Measurements from ENCODE around the gene SCCPDH.
A peak's percentile ranks its signal among the peaks of the same experiment; 100 is the strongest.

Gene SCCPDH

DNA sequence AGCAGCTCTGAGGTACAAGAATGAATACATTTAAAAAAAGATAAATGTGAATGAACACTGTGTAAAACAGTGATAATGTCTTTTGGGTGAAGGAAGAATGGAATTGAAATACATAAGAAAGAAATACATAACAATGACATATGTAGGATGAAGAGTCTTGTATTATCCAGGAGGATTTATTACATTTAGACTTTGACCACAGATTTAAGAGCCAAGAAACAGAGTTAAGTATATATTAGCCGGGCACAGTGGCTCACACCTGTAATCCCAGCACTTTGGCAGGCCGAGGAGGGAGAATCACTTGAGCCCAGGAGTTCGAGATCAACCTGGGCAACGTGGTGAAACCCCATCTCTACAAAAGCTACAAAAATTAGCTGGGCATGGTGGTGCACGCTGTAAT is 79.7 kb downstream of the SCCPDH start:
- no peaks in the 10 kb centered on the region for H3K9me2 ChIP-seq (ENCODE audit: low read depth, low read length)
- no peaks in the 10 kb centered on the region for H4K20me1 ChIP-seq (ENCODE audit: insufficient read depth, low read length)
- peaks cover 4% of the 10 kb centered on the region; the same call in 1 of the 2 replicates for H3K9me3 ChIP-seq (ENCODE audit: low read length)
- no peak overlapping the region for H3K4me3 ChIP-seq (ENCODE audit: low read depth, low read length, poor library complexity, severe bottlenecking)
- no peaks in the 10 kb centered on the region for H3F3A ChIP-seq (ENCODE audit: insufficient read depth, low read length)
- no peaks in the 10 kb centered on the region; the same call in 1 of the 2 replicates for H3K36me3 ChIP-seq (ENCODE audit: insufficient read depth, low read length)
- no peak overlapping the region for H3K27ac ChIP-seq (ENCODE audit: low read depth, low read length, poor library complexity, severe bottlenecking)
- H3K27me3 ChIP-seq (ENCODE audit: insufficient read depth, low read length): peaks cover 4% of the 10 kb centered on the region
- H3K4me1 ChIP-seq (ENCODE audit: insufficient read depth, low read length, severe bottlenecking): no peaks in the 10 kb centered on the region
- TF ChIP-seq, protein P1, sequence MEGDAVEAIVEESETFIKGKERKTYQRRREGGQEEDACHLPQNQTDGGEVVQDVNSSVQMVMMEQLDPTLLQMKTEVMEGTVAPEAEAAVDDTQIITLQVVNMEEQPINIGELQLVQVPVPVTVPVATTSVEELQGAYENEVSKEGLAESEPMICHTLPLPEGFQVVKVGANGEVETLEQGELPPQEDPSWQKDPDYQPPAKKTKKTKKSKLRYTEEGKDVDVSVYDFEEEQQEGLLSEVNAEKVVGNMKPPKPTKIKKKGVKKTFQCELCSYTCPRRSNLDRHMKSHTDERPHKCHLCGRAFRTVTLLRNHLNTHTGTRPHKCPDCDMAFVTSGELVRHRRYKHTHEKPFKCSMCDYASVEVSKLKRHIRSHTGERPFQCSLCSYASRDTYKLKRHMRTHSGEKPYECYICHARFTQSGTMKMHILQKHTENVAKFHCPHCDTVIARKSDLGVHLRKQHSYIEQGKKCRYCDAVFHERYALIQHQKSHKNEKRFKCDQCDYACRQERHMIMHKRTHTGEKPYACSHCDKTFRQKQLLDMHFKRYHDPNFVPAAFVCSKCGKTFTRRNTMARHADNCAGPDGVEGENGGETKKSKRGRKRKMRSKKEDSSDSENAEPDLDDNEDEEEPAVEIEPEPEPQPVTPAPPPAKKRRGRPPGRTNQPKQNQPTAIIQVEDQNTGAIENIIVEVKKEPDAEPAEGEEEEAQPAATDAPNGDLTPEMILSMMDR (IDR thresholded peaks at IDR 0.05; ENCODE audit: low read length): no peak
- no peak for TF ChIP-seq EZH2 (IDR thresholded peaks at IDR 0.05; ENCODE audit: borderline replicate concordance, low read length)
- no peaks in the 10 kb centered on the region for H3K79me2 ChIP-seq (ENCODE audit: insufficient read depth, low read length)
- H2AFZ ChIP-seq (ENCODE audit: low read length): no peak overlapping the region
- no peak overlapping the region for H3K4me2 ChIP-seq (ENCODE audit: low read length)
- no peak overlapping the region for H3K9ac ChIP-seq (ENCODE audit: low read length)

DNA sequence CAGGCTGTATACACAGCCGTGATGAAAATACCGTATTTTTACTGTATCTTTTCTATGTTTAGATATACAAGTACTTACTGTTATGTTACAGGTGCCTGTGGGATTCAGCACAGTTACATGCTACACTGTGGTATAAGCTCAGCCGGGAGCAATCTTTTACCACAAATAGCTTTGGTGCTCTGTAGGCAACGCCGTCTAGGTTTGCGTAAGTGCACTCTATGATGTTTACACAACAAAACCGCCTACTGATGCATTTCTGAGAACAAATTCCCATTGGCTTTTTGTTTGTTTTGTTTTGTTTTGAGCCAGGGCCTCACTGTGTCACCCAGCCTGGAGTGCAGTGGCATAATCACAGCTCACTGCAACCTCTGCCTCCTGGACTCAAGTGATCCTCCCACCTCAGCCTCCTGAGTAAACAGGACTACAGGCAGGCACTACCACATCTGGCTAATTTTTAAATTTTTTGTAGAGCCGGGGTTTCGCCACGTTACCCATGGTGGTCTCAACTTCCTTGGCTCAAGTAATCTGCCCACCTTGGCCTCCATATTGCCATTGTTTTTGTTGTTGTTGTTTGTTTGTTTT is 81.0 kb downstream of the SCCPDH start:
- Histone ChIP-seq H3K27ac (ENCODE audit: low read depth, low read length, poor library complexity, severe bottlenecking) (no peak overlapping the region), H2AFZ (ENCODE audit: low read length) (no peak overlapping the region), H3F3A (ENCODE audit: insufficient read depth, low read length) (no peaks in the 10 kb centered on the region), H3K4me3 (ENCODE audit: low read depth, low read length, poor library complexity, severe bottlenecking) (no peak overlapping the region), H4K20me1 (ENCODE audit: insufficient read depth, low read length) (no peaks in the 10 kb centered on the region), H3K36me3 (ENCODE audit: insufficient read depth, low read length) (no peaks in the 10 kb centered on the region; the same call in 1 of the 2 replicates), H3K9me3 (ENCODE audit: low read length) (peaks cover 4% of the 10 kb centered on the region; the same call in 1 of the 2 replicates), H3K79me2 (ENCODE audit: insufficient read depth, low read length) (no peaks in the 10 kb centered on the region), H3K27me3 (ENCODE audit: insufficient read depth, low read length) (peaks cover 4% of the 10 kb centered on the region), H3K4me1 (ENCODE audit: insufficient read depth, low read length, severe bottlenecking) (no peaks in the 10 kb centered on the region), H3K4me2 (ENCODE audit: low read length) (no peak overlapping the region), H3K9ac (ENCODE audit: low read length) (no peak overlapping the region), H3K9me2 (ENCODE audit: low read depth, low read length) (no peaks in the 10 kb centered on the region)
- TF ChIP-seq, protein P1 (IDR thresholded peaks at IDR 0.05; ENCODE audit: low read length): no peak
- TF ChIP-seq EZH2 (IDR thresholded peaks at IDR 0.05; ENCODE audit: borderline replicate concordance, low read length): no peak

DNA sequence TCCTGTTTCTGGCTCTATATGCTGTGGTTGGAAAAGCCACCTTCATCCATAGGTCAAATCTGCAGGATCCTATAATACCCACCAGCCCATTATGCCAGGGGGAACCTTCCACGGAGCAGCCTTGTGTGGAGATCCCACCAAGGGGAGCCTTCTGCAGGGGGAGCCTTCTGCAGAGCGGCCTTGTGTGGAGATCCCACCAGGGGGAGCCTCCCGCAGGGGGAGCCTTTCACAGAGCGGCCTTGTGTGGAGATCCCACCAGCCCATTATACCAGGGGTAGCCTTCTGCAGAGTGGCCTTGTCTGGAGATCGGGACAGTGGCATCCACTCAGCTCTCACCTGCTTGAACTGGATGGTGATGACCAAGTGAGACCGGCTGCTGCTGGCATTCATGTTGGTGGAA is 85.3 kb downstream of the SCCPDH start:
- H3K4me3 ChIP-seq (ENCODE audit: low read depth, low read length, poor library complexity, severe bottlenecking): no peak overlapping the region
- H4K20me1 ChIP-seq (ENCODE audit: insufficient read depth, low read length): no peaks in the 10 kb centered on the region
- no peaks in the 10 kb centered on the region for H3F3A ChIP-seq (ENCODE audit: insufficient read depth, low read length)
- no peaks in the 10 kb centered on the region for H3K9me2 ChIP-seq (ENCODE audit: low read depth, low read length)
- no peak overlapping the region for H3K4me2 ChIP-seq (ENCODE audit: low read length)
- no peaks in the 10 kb centered on the region for H3K79me2 ChIP-seq (ENCODE audit: insufficient read depth, low read length)
- H3K4me1 ChIP-seq (ENCODE audit: insufficient read depth, low read length, severe bottlenecking): no peaks in the 10 kb centered on the region
- H3K27me3 ChIP-seq (ENCODE audit: insufficient read depth, low read length): peaks cover 4% of the 10 kb centered on the region; the same call in 1 of the 2 replicates
- H3K27ac ChIP-seq (ENCODE audit: low read depth, low read length, poor library complexity, severe bottlenecking): no peak overlapping the region
- no peaks in the 10 kb centered on the region for H3K9me3 ChIP-seq (ENCODE audit: low read length)
- H3K9ac ChIP-seq (ENCODE audit: low read length): no peak overlapping the region
- H2AFZ ChIP-seq (ENCODE audit: low read length): no peak overlapping the region
- no peak for TF ChIP-seq EZH2 (IDR thresholded peaks at IDR 0.05; ENCODE audit: borderline replicate concordance, low read length)
- TF ChIP-seq, protein P1 (IDR thresholded peaks at IDR 0.05; ENCODE audit: low read length): peak; percentile 41; the same call in 1 of the 2 replicates
- H3K36me3 ChIP-seq (ENCODE audit: insufficient read depth, low read length): no peaks in the 10 kb centered on the region
